ENCODE data around the gene FYN. TPM values are rescaled to one million over a fixed set of nuclear protein-coding genes. Genes with fewer than 3 reads are reported as not detected.

The FYN gene
- total and polyA plus RNA-seq, 4 donors = 11.2 to 28.3 (median 19.7) TPM

DNA sequence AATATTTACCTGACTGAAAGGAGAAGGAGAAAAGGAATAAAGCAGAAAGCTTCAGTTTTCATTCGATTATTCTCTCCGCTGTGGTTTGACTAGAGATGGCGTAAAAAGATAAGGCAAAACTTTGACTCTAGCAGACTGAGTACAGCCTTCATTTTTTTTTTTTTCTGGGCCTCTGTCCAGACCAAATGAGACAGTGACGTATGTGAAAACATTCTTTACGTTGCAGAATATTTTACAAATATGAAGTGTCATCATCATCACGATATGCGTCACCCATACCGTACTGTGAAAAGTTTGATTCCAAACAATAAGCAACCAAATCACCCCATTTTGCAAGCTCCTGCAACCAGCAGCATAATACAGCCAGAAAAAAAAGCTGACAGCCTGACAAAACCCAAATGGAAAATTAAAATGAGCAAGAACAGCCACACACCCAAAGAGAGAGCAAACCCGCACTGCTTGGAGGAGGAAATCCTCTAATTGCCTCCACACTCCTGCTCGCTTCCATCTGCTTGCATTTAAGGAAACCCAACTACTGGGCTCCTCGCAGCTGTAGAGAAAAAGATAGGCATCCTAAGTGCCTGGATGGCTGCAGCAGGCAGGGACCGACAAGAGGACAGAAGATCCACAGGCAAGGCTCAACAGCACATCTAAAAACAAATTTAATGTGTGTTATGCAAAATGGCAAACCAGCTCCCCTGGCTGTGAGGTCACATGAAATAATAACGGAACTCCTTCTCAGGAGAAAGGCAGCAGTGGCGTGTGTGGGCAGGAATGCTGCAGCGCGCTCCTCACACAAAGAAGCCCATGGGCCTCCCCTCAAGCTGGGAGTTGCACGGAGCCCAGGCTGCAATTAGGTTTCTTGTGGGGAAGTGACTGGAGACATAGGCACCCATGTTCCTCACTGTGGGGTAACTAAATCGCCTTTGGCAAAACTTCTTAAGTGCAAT, 113.1 kb downstream of the FYN start:
- no peaks in the 10 kb centered on the region for H3K4me1 ChIP-seq (ENCODE audit: control insufficient read depth in 4 of 4, insufficient read depth in 4 of 4, low read length in 3 of 4)
- 75% methylated on average over 18 of the region's 18 CpGs for WGBS
- TF ChIP-seq TAF1 (conservative IDR thresholded peaks at IDR 0.05) (no peak), FOXA2 (IDR thresholded peaks at IDR 0.05) (no peak)
- TF ChIP-seq, protein P1, sequence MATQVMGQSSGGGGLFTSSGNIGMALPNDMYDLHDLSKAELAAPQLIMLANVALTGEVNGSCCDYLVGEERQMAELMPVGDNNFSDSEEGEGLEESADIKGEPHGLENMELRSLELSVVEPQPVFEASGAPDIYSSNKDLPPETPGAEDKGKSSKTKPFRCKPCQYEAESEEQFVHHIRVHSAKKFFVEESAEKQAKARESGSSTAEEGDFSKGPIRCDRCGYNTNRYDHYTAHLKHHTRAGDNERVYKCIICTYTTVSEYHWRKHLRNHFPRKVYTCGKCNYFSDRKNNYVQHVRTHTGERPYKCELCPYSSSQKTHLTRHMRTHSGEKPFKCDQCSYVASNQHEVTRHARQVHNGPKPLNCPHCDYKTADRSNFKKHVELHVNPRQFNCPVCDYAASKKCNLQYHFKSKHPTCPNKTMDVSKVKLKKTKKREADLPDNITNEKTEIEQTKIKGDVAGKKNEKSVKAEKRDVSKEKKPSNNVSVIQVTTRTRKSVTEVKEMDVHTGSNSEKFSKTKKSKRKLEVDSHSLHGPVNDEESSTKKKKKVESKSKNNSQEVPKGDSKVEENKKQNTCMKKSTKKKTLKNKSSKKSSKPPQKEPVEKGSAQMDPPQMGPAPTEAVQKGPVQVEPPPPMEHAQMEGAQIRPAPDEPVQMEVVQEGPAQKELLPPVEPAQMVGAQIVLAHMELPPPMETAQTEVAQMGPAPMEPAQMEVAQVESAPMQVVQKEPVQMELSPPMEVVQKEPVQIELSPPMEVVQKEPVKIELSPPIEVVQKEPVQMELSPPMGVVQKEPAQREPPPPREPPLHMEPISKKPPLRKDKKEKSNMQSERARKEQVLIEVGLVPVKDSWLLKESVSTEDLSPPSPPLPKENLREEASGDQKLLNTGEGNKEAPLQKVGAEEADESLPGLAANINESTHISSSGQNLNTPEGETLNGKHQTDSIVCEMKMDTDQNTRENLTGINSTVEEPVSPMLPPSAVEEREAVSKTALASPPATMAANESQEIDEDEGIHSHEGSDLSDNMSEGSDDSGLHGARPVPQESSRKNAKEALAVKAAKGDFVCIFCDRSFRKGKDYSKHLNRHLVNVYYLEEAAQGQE (IDR thresholded peaks at IDR 0.05) = no peak
- H3K27ac ChIP-seq (ENCODE audit: low read depth in 1 of 2, low read length in 2 of 2) = no peak overlapping the region
- peak overlapping the region in 1 of 2 donors; percentile 54 for H3K9ac ChIP-seq (ENCODE audit: low read depth in 1 of 2, low read length in 2 of 2)
- H3K9me3 ChIP-seq (ENCODE audit: control insufficient read depth in 4 of 4, low read length in 3 of 4) = no peaks in the 10 kb centered on the region
- H3K4me3 ChIP-seq (ENCODE audit: low read depth in 1 of 3, low read length in 3 of 3) = no peak overlapping the region
- DNase-seq (ENCODE audit: low spot score) = no peak
- H3K27me3 ChIP-seq (ENCODE audit: control insufficient read depth in 4 of 4, insufficient read depth in 4 of 4, low read length in 3 of 4) = no peaks in the 10 kb centered on the region
- H3K36me3 ChIP-seq (ENCODE audit: control insufficient read depth in 4 of 4, insufficient read depth in 3 of 4, low read depth in 1 of 4, low read length in 3 of 4) = no peaks in the 10 kb centered on the region

DNA sequence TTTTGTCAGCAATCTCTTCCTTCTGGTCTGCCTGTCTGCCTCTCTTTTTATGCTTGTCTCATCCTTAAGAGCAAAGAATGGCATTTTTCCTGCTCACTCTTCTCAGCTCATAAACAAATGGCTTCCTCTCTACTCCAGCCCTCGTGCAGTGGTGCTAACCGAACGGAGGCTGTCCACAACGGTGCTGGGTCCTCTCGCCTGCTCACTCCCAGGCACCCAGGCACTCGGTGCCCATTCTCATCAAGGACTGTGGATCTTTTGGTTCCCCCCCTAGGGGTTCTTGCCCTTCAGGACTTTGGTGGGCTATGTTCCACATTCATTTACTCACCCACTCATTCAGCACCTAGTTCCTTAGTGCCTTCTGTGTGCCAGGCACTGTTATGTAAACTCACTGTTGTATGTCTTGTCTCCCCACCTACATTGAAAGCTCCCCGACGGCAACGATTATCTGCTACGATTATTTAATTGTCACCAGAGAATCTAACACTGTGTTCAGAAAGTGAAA, 113.9 kb downstream of the FYN start:
- H3K9me3 ChIP-seq (ENCODE audit: control insufficient read depth in 4 of 4, low read length in 3 of 4) = no peaks in the 10 kb centered on the region
- peak overlapping the region; percentile 22 to 59 for H3K27ac ChIP-seq (ENCODE audit: low read depth in 1 of 2, low read length in 2 of 2)
- H3K9ac ChIP-seq (ENCODE audit: low read depth in 1 of 2, low read length in 2 of 2) = peak overlapping the region in 1 of 2 donors; percentile 54
- no peaks in the 10 kb centered on the region for H3K27me3 ChIP-seq (ENCODE audit: control insufficient read depth in 4 of 4, insufficient read depth in 4 of 4, low read length in 3 of 4)
- H3K4me3 ChIP-seq (ENCODE audit: low read depth in 1 of 3, low read length in 3 of 3) = no peak overlapping the region
- WGBS = 74% methylated on average over 10 of the region's 10 CpGs
- DNase-seq (ENCODE audit: low spot score) = no peak
- TF ChIP-seq FOXA1 (IDR thresholded peaks at IDR 0.05) = no peak
- TF ChIP-seq SP1 (IDR thresholded peaks at IDR 0.05) = no peak
- no peak for TF ChIP-seq NR2F2 (IDR thresholded peaks at IDR 0.05)
- TF ChIP-seq, protein P1 (IDR thresholded peaks at IDR 0.05) = no peak
- no peak for TF ChIP-seq GABPA (IDR thresholded peaks at IDR 0.05 in 1 of 2, conservative IDR thresholded peaks at IDR 0.05 in 1 of 2)
- no peak for TF ChIP-seq HNF4A (conservative IDR thresholded peaks at IDR 0.05)
- TF ChIP-seq, protein P2, sequence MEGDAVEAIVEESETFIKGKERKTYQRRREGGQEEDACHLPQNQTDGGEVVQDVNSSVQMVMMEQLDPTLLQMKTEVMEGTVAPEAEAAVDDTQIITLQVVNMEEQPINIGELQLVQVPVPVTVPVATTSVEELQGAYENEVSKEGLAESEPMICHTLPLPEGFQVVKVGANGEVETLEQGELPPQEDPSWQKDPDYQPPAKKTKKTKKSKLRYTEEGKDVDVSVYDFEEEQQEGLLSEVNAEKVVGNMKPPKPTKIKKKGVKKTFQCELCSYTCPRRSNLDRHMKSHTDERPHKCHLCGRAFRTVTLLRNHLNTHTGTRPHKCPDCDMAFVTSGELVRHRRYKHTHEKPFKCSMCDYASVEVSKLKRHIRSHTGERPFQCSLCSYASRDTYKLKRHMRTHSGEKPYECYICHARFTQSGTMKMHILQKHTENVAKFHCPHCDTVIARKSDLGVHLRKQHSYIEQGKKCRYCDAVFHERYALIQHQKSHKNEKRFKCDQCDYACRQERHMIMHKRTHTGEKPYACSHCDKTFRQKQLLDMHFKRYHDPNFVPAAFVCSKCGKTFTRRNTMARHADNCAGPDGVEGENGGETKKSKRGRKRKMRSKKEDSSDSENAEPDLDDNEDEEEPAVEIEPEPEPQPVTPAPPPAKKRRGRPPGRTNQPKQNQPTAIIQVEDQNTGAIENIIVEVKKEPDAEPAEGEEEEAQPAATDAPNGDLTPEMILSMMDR (IDR thresholded peaks at IDR 0.05; ENCODE audit: low read depth, low read length, missing input control) = no peak
- no peak for TF ChIP-seq JUND (IDR thresholded peaks at IDR 0.05)
- no peak for TF ChIP-seq TAF1 (conservative IDR thresholded peaks at IDR 0.05)
- no peak for TF ChIP-seq HNF4G (IDR thresholded peaks at IDR 0.05)
- TF ChIP-seq, protein P3, sequence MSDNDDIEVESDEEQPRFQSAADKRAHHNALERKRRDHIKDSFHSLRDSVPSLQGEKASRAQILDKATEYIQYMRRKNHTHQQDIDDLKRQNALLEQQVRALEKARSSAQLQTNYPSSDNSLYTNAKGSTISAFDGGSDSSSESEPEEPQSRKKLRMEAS (IDR thresholded peaks at IDR 0.05) = no peak
- TF ChIP-seq, protein P4, sequence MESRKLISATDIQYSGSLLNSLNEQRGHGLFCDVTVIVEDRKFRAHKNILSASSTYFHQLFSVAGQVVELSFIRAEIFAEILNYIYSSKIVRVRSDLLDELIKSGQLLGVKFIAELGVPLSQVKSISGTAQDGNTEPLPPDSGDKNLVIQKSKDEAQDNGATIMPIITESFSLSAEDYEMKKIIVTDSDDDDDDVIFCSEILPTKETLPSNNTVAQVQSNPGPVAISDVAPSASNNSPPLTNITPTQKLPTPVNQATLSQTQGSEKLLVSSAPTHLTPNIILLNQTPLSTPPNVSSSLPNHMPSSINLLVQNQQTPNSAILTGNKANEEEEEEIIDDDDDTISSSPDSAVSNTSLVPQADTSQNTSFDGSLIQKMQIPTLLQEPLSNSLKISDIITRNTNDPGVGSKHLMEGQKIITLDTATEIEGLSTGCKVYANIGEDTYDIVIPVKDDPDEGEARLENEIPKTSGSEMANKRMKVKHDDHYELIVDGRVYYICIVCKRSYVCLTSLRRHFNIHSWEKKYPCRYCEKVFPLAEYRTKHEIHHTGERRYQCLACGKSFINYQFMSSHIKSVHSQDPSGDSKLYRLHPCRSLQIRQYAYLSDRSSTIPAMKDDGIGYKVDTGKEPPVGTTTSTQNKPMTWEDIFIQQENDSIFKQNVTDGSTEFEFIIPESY (IDR thresholded peaks at IDR 0.05) = no peak
- no peak for TF ChIP-seq EGR1 (IDR thresholded peaks at IDR 0.05; ENCODE audit: low read depth in 2 of 2)
- no peak for TF ChIP-seq YY1 (IDR thresholded peaks at IDR 0.05)
- no peak for TF ChIP-seq RXRA (IDR thresholded peaks at IDR 0.05)
- TF ChIP-seq RAD21 (IDR thresholded peaks at IDR 0.05) = no peak
- TF ChIP-seq FOXA2 (IDR thresholded peaks at IDR 0.05) = no peak
- TF ChIP-seq, protein P5, sequence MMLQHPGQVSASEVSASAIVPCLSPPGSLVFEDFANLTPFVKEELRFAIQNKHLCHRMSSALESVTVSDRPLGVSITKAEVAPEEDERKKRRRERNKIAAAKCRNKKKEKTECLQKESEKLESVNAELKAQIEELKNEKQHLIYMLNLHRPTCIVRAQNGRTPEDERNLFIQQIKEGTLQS (IDR thresholded peaks at IDR 0.05) = no peak
- H3K4me1 ChIP-seq (ENCODE audit: control insufficient read depth in 4 of 4, insufficient read depth in 4 of 4, low read length in 3 of 4) = no peaks in the 10 kb centered on the region
- no peaks in the 10 kb centered on the region for H3K36me3 ChIP-seq (ENCODE audit: control insufficient read depth in 4 of 4, insufficient read depth in 3 of 4, low read depth in 1 of 4, low read length in 3 of 4)
